GM19372 (cell line): ENCODE results near the gene PDXDC1.
"Not testable (repeated sequence)": the region's sequence is repeated elsewhere in the genome, so short reads cannot be mapped to it uniquely, and the experiment has no call there.

Source experiments
- ATAC-seq: cut with Tn5 transposase; IDR thresholded peaks from one replicate; pipeline ENCODE4 v1.9.1; 2021; ENCODE audit warnings: mild to moderate bottlenecking, low read depth, moderate library complexity; ENCODE audit not compliant: unreplicated experiment

The PDXDC1 gene

DNA sequence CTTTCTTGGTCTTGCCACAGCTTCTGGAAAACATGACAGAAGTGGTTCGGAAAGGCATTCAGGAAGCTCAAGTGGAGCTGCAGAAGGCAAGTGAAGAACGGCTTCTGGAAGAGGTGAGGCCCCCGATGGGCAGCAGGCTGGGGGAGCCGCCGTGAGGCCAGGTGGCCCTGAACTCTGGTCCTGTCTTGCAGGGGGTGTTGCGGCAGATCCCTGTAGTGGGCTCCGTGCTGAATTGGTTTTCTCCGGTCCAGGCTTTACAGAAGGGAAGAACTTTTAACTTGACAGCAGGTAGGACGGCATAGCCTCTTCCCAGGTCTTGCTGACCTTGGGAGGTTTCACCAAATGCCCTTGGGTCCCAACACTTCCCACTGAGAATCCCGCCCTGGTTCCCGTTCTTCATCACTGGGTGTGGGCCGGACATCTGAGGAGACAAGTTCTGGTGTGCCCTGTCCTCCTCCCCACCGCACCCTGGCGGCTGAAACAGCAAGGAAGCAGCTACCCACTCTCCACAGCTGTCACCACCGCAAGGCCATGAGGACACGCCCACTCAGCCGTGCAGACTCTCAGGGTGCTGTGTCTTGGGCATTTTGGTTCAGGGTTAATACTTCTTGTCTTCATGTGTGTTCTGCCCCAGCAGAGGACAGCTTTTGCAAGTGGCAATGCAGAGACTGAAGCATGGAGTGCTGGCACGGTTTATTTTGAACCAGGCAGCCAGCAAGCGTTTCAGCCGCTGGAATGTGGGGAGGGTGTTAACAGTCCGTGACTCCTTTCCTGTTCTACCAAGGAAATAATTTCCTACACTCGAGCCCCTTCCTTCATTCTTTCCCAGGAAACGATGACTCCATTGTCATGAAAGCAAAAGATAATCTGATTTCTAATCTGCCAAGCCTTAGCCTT is 59.7 kb downstream of the PDXDC1 start:
- no peak for ATAC-seq

DNA sequence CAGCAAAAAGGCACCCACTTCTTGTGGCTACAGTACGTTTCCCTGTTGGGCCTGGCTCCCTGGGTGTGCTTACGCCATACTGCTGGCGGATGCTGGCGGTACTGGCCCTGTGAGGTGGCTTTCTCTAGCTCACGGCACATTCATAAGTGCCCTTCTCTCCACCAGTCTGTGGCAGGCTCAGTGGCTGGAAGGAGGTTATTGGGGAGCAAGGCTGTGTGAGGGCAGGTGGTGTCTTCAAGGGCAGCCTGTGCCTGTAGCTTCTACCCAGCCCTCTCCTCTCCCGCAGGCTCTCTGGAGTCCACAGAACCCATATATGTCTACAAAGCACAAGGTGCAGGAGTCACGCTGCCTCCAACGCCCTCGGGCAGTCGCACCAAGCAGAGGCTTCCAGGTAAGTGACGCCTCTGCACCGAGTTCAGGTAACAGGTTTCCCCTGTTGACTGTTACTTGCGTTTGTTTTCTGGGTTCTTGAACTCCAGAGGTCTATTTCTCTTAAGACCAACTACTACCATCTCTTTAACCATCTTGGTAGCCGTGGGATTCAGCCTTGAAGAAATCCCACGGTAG is 60.4 kb downstream of the PDXDC1 start:
- ATAC-seq, result no peak

DNA sequence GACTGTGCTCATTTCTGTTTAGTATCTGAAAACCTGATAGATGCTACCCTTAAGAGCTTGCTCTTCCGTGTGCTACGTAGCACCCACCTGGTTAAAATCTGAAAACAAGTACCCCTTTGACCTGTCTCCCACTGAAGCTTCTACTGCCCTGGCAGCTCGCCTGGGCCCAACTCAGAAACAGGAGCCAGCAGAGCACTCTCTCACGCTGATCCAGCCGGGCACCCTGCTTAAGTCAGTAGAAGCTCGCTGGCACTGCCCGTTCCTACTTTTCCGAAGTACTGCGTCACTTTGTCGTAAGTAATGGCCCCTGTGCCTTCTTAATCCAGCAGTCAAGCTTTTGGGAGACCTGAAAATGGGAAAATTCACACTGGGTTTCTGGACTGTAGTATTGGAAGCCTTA is 62.2 kb downstream of the PDXDC1 start:
- ATAC-seq, result no peak

DNA sequence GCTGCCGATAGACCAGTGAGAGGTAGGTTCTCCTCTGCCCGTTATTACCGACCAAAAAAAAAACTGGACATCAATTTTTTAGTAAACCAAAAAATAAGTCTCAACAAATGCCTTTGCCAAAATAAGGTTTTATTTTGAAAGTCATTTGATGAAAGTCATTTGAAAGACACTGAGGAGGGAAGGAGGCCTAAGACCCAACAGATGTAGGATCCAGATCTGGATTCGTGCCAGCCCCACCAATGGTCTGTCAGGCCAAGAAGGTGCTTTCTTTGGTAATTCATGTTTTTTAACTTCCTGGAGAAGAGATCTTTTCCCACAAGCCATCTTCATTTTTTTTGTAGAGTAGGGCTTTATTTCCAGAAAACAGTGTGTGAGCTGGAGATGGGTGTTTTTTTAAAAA is 62.9 kb downstream of the PDXDC1 start:
- ATAC-seq, result no peak

DNA sequence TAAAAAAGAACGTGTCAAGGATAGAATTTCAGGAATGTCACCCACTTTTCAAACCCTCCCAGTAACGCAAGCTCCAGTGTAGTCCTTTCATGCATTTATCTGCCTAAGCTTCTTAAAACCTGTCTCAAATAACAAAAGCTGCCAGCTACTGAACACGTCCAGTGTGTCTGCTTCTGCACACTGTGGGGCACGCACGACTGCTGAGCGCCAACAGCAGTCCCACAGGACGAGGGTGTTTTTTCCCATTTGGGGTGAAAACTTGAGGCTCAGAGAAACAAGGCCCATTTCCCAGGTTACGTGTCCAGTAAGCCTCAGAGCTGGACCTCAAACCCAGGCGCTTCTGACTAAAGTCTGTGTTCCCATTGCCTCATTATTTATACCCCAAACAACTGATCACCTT is 63.9 kb downstream of the PDXDC1 start:
- no peak for ATAC-seq

DNA sequence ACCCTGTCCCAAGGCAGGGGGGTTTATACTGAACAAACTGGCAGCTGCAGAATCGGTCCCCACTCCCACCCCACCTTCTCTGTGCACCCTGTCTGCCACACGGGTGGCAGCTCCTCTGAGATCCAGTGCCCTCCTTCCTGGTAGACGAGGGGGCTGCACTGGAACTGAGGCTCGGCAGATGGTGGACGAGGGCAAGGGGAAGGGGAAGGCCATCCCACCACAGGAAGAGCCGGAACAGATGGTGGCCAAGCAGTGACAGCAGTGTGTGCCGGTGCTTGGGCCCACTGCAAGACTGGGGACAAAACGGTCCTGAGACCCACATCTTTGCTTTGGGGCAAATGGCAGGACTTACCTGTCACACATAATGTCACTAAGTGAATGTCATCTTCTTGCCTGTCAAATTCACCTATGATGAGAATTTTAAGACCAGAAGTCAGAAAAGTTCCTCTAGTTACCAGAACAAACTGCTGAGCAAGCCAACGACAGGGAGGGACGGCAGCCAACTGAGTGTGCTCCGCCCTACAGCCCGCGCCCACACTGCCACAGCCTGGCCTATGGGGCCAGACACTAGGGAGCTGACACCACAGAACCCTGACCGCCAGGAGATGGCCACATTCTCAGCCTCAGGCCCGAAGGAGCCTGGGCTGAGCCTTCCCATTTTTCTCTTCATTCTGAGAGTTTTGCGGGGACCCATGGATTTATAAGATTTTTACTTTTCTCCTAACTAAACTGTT is 66.6 kb downstream of the PDXDC1 start:
- no peak for ATAC-seq

DNA sequence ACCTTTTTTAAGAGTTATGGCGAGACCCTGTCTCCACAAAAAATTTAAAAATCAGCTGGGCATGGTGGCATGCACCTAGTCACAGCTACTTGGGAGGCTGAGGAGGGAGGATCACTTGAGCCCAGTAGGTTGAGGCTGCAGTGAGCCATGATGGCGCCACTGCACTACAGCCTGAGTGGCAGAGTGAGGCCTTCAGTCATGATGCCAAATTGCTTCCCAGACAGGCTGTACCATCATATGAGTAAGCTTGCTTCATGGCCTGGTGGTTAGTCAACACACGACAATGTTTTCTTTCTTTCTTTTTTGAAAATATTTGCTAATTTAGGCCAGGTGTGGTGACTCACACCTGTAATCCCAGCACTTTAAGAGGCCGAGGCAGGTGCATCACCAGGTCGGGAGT is 68.5 kb downstream of the PDXDC1 start:
- no peak for ATAC-seq

DNA sequence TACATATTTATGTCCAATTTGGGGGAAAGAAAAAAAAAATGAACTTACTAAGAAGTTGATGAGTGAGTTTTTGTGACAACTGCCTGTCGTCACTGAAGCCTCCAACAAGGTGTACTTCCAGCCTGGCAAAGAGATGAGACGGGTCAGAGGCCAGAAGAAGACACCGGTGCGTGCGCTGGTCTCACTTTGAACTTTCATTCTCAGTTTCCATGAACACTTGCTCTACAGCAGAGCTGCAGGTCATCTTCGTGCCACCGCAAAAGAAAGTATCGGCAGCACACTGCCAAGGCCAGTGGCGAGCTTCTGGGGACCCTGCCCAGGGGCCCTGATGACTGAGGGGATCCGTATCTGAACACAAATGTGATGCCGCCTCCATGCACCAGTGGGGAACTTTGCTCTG is 69.5 kb downstream of the PDXDC1 start:
- no peak for ATAC-seq

DNA sequence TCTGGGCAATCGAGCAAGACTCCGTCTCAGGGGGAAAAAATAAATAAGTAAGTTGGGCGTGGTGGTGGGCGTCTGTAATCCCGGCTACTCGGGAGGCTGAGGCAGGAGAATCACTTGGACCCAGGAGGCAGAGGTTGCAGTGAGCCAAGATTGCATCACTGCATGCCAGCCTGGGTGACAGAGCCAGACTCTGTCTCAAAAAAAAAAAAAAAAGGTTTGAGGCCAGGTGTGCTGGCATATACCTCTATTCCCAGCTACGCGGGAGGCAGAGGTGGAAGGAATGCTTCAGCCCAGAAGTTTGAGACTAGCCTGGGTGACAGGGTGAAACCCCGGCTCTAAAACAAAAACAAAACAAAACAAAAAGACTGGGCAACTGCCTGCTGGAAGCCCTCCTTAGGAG is 70.4 kb downstream of the PDXDC1 start:
- ATAC-seq, result not testable (repeated sequence)

DNA sequence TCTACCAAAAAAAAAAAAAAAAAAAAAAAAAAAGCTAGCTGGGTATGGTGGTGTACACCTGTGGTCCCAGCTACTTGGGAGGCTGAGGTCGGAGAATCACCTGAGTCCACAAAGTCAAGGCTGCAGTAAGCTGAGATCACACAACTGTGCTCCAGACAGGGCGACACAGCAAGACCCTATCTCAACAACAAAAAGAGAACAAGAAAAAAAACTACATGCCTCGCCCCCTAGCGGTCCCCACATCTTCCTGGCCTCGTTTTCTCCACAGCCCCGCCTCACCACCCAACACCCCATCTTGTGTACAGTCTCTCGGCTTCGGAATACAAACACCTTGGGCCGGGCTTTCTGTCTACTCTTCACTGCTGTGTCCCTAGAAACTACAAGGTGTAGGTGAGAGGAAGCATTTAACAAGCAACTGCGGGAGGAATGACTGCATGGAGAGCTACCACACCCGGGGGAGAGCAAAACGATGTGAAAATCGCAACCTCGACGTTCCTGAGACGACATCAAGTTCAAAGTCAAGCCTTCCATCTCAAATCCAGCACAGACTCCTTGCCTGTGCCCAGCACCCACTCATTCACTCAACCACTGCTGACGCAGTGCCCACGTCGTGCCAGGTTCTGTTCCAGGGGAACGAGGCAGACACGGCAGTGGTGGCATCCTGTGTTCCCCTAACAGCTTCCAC is 72.0 kb downstream of the PDXDC1 start:
- ATAC-seq, result no peak

DNA sequence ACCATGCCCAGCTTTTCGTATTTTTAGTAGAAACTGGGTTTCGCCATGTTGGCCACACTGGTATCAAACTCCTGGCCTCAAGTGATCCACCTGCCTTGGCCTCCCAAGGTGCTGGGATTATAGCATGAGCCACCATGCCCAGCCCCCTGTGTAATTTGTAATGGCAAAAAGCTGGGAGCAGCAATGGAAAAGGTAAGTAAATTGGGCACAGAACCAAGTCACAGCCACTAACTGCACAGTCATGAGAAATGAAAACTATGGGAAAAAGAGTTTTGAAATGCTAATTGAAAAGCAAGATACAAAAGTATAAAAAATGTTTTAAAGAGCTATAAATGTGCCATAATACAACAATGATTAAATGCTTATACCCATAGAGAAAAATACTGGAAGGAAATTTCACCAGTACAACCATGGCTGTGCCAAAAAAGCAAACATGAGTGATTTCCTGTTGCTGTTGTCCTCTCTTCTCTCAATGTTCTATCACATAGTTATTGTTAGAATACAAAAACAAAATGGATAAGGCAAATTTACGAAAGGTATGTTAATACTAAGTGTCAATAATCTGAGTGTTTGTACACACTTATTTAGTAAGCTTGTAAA is 74.9 kb downstream of the PDXDC1 start:
- ATAC-seq, result no peak

DNA sequence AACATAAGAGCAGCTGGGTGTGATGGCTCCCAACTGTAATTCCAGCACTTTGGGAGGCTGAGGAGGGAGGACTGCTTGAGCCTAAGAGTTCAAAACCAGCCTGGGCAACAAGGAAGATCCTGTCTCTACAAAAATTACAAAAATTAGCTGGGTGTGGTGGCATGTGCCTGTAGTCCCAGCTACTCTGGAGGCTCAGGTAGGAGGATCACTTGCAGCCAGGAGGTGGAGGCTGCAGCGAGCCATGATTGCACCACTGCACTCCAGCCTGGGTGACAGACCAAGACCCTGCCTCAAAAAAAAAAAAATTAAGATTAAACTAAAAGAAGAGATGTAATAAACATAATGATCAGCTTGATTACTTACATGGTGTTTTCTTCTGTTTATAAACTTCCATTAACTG is 75.6 kb downstream of the PDXDC1 start:
- ATAC-seq, result not testable (repeated sequence)

DNA sequence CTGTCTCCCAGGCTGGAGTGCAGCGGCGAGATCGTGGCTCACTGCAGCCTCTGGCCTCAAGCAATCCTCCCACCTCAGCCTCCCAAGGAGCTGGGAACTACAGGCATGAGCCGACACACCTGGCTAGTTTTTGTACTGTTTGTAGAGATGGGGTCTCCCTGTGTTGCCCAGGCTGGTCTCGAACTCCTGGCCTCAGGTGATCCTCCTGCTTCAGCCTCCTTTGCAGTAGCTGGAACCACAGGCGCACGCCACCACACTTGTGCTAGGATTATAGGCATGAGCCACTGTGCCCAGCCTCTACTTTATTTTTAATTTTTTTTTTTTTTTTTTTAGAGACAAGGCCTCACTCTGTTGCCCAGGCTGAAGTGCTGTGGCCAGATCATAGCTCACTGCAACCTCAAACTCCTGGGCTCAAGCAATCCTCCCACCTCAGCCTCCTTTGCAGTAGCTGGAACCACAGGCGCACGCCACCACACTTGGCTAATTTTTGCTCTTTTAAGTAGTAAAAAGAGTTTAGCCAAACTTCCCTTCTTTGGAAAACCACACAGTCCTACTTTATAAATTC is 76.6 kb downstream of the PDXDC1 start:
- no peak for ATAC-seq

DNA sequence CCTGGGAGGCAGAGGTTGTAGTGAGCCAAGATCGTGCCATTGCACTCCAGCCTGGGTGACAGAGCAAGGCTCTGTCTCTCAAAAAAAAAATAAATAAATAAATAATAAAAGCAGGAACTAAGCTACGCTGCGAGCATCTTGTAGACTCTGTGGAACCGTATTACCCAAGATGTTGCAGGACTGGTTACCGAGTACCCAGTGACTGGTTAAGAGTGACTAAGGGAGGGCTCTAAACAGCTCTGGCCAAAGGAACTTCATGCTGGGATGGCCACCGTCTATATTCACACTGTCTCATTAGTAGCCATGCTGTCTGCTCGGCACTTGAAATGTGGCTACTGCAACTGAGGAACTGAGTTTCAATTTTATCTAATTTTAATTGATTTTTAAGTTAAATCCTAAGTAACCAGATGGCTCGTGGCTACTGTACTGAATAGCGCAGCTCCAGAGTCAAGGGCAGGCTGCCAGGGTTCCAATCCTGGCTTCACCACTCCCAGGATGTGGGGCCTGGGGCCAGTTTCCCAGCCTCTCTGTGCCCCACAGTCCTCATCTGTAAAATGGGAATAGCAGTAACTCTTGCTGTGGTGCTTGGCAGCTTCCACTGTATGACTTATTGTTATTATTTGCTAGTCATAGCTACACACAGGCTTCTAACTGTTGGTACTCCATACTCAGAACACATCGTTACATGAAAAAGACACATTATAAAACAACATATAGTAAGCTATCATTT is 78.1 kb downstream of the PDXDC1 start:
- ATAC-seq, result no peak

DNA sequence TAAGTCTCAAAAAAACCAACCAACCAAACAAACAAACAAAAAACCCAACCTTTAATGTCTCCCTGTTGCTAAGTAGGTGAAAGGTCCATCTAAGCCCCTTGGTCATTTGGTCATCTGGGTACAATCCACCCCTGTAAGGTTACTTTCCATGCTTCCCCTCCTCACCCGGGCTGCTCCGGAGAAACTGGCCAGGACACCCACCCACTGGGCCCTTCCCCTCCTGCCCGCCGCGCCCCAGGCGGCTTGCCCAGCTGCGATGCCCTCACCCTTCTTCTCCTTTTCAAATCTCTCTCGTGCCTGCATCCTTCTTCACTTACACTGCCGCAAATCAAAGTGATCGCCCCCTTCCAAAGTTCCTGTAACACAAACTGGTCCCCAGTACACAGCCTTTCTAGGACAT is 79.1 kb downstream of the PDXDC1 start:
- no peak for ATAC-seq

DNA sequence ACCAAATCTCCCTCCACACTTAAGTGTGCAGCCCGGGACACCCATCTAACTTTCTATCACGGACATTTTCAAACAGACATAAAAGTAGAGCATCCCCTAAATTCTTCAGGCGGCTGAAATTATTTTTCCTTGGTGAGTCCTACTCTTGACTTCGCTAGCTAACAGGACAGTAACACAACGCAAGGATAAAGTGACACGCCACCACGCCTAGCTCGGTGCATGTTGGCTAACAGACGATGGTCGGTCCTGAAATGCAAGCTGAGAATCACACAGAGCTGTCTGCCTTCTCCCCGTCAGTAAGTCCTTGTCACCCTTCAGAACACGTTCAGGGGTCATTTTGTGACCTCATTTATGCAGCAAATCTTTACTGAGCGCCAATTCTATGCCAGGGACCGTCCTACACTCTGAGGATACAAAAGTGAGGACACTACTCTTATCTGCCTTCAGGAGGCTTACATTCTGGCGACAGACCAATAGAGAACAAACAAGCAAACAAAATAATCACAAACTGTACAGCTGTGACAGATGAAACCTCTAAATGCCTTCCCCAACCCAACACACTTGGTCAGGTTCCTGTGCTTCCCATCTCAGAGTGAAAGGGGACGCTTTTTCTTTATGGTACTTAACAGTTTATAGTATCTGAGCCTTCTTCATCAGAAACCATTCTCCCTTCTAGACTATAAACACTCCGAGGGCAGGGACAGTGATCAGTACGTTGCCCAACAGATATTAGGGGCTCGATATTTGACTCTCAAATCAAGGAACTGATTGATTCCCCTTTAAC is 79.7 kb downstream of the PDXDC1 start:
- ATAC-seq, result no peak

DNA sequence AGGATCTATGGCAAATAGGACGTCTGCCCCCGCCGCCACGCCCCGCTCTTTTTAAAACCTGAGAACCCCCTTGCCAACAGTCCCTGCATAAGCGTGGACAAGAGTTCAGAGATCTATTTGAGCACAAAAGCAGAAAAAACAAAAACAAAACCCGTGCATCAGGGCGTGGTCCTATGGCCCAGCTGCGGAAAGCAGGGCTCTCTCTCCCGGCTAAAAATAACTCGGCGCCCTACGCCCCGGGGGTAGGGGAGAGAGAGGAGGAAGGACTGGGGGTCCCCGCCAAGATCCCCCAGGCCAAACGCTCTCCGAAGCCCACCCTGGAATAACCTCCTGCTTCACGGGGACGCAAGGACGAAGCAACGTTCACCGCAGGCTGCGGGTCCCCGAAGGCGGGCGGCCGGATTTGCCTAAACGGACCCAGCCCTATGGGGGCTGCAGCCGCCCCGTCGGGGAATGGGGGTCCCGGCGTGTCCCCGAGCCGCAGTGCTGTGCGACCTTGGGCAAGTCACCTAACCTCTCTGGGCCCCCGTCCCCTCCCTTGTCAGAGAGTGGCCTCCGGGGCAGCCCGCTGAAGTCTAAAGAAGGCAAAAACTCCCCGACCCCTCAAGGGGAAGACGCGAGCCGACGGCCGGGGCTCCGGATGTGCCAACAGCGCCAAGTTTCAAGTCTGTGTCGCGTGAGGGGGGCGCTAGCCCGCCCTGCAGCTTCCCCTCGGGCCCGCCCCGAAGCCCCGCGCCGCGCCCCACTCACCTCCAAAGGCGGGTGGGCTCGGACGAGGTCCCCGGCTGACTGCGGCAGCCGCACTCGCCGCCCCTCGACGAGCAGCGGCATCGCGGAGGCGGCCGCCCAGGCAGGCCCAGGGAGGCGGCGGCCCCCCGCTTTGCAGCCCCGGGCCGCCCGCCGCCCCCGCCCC is 80.6 kb downstream of the PDXDC1 start:
- ATAC-seq, result peak; percentile 57
